HG03378 (cell line): Measurements from ENCODE around the gene ANKS1B.

ENCODE experiments used
- ATAC-seq: cut with Tn5 transposase; IDR thresholded peaks from one replicate; pipeline ENCODE4 v1.9.1; 2021; ENCODE audit warnings: mild to moderate bottlenecking, moderate library complexity; ENCODE audit not compliant: unreplicated experiment

Gene ANKS1B

DNA sequence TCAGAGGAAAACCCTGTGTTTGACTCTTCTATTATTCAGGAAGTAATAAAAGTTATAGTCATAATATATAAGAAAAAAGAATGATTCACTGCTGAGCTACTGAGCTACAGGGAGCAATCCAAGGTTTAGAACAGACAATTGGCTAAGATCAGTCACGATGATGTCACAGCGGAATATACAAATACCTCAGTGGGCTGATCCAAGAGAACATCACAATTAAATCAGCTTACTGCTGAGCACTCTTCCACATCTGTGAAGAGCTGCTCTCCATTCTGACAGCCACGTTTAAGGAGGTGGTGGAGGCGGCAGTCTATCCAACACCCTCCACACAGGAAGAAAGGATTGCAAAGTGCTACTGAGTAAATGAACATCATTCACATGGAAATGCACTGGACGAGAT is 1068.6 kb downstream of the ANKS1B start:
- no peak for ATAC-seq

DNA sequence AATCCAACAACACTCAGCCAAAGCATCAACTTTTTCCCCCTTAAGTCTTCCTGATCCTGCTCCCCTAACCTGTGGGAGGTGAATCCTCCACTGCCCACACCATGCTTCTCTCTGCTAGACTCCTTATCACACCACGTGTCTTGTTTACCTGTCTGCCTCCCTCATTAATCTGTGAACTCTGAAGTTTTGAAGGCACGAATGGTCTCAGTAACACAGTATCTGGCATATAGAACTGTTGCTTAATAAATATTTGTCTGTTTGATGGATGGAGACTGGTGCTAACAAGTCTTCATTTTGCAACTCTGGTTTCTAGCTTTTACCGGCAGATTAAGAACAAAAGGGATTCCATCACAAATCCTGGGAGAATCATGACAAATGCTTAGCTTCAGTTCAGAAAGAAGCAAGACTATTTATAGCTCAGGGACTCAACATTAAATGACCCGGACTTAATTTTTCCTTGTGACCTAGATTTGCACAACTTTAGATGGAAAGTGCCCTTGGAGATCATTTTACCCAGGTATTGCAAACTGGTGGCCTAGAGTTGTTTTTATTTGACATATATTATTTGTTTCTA is 1072.2 kb downstream of the ANKS1B start:
- ATAC-seq, result no peak

- ATAC-seq, result no peak
These were observed 1073.3 kb downstream of the ANKS1B start for GRCh38 chr12:98911396-98911795.

DNA sequence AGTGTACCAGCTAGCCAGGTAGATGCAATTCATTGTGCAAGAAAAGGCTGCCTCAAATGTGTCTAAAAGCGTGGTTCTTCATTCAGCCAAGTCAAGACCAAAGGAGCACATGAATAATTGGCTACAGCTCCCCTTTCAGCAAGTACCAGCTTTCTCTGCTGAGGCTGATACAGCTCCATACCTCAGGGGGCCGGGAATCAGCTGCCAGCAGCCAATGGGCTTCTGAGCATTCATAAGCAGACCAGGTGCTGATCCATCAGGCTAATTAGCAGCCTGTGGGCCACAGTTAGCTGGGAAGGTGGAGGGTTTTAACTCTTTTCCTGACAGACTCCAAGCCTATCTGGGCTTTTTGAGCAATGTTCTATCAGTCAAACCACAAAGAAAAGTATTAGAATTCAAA is 1075.0 kb downstream of the ANKS1B start:
- ATAC-seq, result no peak

DNA sequence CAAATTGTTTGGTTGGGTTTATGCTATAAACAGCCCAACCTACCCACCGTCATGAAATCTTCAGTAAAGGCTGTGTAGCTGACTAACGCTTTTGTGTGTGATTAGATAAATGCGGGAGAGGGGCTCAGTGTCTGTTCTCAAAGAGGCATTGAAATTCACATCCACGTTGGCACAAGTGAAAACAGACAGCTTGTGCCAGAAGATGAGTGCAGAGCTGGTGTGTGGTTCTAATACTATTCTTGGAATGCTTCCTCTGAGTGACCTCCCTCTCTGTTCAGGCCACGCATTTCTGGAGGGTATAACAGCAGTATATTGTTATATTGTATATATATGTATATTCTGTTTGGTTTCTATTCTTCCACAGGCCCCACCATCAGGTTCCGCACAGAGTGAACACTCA is 1075.9 kb downstream of the ANKS1B start:
- no peak for ATAC-seq

DNA sequence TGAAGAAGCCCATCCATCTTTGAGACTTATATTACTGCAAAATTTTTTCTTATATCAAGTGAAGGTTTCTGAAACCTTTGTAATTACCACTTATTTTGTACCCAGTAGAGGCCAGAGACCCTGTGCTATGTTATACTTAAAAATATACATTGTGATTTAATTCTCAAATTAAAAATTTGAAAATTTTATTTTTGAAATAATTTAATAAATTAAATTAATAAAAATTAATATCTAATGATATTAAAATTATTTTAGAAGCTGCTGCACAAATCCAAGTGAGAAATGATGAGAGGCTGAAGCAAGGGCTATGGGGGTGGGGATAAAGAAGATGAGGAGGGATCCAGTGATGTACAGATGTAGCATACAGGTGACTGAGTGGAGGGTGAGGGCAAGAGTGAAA is 1080.9 kb downstream of the ANKS1B start:
- ATAC-seq, result no peak

DNA sequence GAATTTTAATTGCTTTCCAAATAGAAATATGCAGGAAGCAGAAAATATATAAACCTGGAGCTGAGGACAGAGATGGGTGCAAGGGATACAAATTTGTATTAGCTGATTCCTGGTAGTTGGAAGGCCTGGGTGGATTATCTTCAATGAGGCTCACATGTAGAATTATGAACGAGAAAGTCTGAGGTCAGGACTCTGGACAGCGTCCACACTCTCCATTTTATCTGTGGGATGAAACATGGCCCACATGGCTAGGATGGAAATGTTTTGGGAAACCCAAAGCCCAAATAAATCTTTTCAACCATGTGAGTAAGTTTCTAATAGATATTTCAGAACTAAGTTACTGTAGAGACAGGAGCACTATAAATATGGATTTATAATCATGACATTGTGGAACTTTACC is 1083.5 kb downstream of the ANKS1B start:
- no peak for ATAC-seq

DNA sequence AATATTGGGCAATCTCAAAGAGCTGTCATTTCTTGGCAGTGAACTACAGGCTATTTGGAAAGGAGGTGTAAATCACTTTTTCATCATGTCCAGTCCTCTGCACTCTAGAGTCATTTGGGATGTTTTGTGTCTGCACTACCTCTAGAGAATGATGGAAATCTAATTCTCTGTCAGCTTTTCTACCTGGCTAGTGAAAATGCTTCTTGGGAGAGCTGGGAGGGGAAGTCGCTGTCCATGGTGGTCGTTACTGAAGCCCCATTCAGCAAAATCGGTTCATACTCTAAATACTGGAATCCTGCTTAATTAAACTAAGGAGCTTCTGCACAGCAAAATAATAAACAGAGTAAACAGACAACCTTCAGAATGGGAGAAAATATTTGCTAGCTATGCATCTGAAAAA is 1087.8 kb downstream of the ANKS1B start:
- ATAC-seq, result no peak

DNA sequence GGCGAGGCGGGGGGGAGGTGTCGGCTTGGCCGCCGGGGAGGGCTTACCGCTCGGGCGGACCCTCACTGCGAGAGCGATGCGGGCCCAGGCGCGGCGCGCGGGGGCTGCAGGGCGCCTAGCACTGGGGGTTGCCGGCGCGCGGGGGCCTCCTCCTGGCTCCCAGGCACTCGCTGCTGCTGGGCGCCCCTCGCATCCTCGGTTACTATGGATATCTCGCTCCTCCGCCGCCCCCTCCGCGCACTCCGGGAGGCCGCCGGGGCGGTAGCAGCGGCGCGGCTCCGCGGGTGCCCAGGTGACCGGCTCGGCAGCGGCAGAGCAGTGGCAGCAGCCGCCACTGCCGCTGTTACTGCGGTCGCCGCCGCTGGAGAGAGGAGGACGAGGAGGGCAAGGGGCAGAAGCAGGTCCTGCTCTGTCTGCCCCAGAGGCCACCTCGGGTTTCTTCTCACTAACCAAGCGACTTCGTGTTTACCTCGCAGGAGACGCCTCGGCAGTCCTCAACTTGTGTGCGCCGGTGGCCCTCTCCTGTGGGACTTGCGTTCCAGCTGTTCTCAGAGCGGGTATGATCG is 1089.6 kb downstream of the ANKS1B start:
- no peak for ATAC-seq

GRCh38 chr12:98894412-98895085 is 1090.2 kb downstream of the ANKS1B start:
- ATAC-seq, result no peak

DNA sequence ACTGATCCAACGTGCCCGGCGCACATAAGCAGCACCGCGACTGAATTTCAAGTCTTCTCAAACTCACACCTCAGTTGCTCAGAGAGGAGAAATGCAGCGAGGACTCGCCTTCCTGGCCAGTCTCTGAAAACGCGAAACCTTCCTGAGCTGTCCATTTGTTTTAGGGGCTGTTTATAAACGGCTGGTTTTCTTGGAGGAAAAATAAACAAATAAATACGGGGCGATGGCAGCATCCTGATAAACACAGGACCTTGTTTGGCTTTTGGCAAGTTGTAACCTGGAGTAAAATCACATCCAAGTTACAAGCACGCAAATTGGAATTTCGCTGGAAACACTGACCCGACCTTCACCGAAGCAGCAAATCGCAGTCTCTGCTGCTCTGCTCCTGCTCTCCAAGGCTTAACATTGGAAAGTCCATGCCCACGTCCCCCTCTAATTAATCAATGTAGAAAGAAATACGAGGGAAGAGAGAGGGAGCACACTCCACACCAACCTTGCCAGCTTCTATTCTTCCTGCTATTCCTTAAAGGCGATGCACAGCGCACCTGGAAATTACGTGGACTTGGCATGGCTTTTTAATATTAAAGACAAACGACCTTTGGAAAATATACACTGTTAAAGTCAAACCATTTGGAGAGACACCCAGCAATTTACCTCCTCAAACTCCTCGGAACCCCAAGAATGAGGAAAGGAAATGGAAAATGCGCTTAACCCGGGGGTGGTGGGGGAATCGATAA is 1090.9 kb downstream of the ANKS1B start:
- no peak for ATAC-seq

- no peak for ATAC-seq
These were observed 1091.5 kb downstream of the ANKS1B start for GRCh38 chr12:98893126-98893674.

- no peak for ATAC-seq
These were observed 1099.0 kb downstream of the ANKS1B start for GRCh38 chr12:98885778-98886177.

DNA sequence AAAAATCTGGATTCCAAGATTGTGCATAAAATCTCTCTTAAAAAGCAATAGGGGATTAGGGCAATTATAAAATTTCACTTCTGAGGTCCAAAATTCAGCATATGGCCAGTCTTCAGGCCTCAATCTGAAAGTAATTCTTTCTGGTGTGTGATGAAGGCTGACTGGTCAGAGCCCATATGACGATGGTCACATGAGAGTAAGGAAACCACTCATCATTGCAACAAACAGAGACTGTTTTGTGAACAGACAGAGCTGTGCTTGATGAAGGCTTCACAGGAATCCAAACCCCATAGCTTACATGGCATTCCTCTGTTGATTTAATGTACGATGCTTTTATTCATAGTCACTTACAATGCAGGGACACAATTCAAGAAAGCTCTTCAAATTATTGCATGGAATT is 1101.5 kb downstream of the ANKS1B start:
- ATAC-seq, result no peak

GRCh38 chr12:98882526-98882925 is 1102.2 kb downstream of the ANKS1B start:
- ATAC-seq, result no peak

DNA sequence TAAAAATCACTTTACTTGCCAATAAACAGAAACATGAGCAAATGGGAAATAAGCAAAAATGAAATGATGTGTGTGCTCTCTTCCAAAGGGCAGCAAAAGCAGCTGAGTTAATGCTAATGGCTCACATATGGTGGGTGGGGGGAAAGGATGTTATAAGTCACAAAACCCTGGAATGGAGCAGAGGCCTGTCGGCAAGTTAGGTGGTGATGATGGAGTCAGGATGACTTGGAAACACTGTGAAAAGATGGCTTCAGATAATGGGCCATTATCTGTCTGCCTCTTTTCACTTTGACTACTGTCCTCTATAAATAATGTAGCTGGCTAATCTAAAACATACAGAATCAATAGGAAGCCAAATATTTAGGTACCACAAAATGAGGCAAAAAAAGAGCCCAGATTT is 1111.0 kb downstream of the ANKS1B start:
- ATAC-seq, result no peak

DNA sequence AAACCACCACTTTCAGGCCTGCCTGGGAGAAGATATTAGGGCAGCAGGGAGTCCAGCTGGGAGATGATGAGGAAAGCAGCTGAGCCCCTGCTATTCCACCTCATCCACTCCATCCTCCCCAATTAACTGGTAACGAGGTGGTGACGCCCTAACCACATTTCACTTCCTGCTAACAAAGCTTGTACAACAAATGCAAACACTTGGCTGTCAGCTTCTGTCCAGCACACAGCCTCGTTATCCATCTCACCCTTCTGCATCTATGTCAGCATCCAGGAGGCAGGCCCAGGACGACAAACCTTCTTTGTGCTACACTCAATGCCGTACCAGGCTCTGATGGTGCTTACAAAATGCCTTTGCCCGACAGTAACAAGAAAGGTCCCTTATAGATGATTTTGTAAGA is 1114.2 kb downstream of the ANKS1B start:
- ATAC-seq, result no peak

GRCh38 chr12:98869886-98870503 is 1114.7 kb downstream of the ANKS1B start:
- no peak for ATAC-seq

- no peak for ATAC-seq
These were observed 1116.2 kb downstream of the ANKS1B start for GRCh38 chr12:98868538-98868937.

- no peak for ATAC-seq
These were observed 1116.7 kb downstream of the ANKS1B start for GRCh38 chr12:98868076-98868475.

GRCh38 chr12:98864363-98864762 is 1120.4 kb downstream of the ANKS1B start:
- no peak for ATAC-seq
